ENCODE results near the gene IKZF2.

- TF ChIP-seq MAX (IDR thresholded peaks at IDR 0.05) (no peak), RCOR1 (IDR thresholded peaks at IDR 0.05; ENCODE audit: low read depth, low read length) (no peak), POLR2AphosphoS2 (conservative IDR thresholded peaks at IDR 0.05; ENCODE audit: low read length) (no peak)
Observed at GRCh38 chr2:212995920-212996319, 155.5 kb downstream of the IKZF2 start.
